HG02763 (cell line): ENCODE measurements around the gene GLOD5.

Source experiments
- ATAC-seq: cut with Tn5 transposase; IDR thresholded peaks from one replicate; pipeline ENCODE4 v1.9.1; 2021; ENCODE audit warnings: mild to moderate bottlenecking, moderate library complexity; ENCODE audit not compliant: unreplicated experiment

GLOD5 gene

GRCh38 chrX:48753708-48754228 is 7.8 kb upstream of the GLOD5 start:
- ATAC-seq, result no peak

GRCh38 chrX:48754238-48754637 is 7.3 kb upstream of the GLOD5 start:
- no peak for ATAC-seq

GRCh38 chrX:48769230-48769629 is 7.7 kb downstream of the GLOD5 start:
- no peak for ATAC-seq

- ATAC-seq, result no peak
These were observed 8.7 kb downstream of the GLOD5 start for GRCh38 chrX:48770296-48770695.

GRCh38 chrX:48772602-48773001 is 11.1 kb downstream of the GLOD5 start:
- ATAC-seq, result no peak

- ATAC-seq, result no peak
These were observed 15.4 kb downstream of the GLOD5 start for GRCh38 chrX:48776818-48777439.

- no peak for ATAC-seq
These were observed 17.9 kb downstream of the GLOD5 start for GRCh38 chrX:48779399-48779798.

- no peak for ATAC-seq
These were observed 20.2 kb downstream of the GLOD5 start for GRCh38 chrX:48781705-48782104.

- no peak for ATAC-seq
These were observed 20.7 kb downstream of the GLOD5 start for GRCh38 chrX:48782216-48782615.

GRCh38 chrX:48782795-48783194 is 21.2 kb downstream of the GLOD5 start:
- no peak for ATAC-seq

GRCh38 chrX:48784726-48785125 is 23.2 kb downstream of the GLOD5 start:
- no peak for ATAC-seq

GRCh38 chrX:48785186-48785539 is 23.6 kb downstream of the GLOD5 start:
- no peak for ATAC-seq

GRCh38 chrX:48785540-48786214 is 24.1 kb downstream of the GLOD5 start:
- ATAC-seq, result no peak

- ATAC-seq, result no peak
These were observed 24.8 kb downstream of the GLOD5 start, which contains the start of gene GATA1 for GRCh38 chrX:48786341-48786800. Gene GATA1 (plus strand): TSS chrX:48786590. CDS start chrX:48791110, 4,520 bp downstream.

GRCh38 chrX:48786825-48787504 is 25.4 kb downstream of the GLOD5 start:
- no peak for ATAC-seq

- ATAC-seq, result no peak
These were observed 26.2 kb downstream of the GLOD5 start for GRCh38 chrX:48787505-48788443.

- ATAC-seq, result no peak
These were observed 28.0 kb downstream of the GLOD5 start for GRCh38 chrX:48789366-48790220.

- ATAC-seq, result no peak
These were observed 28.9 kb downstream of the GLOD5 start for GRCh38 chrX:48790477-48790876.

GRCh38 chrX:48791063-48791820 is 29.7 kb downstream of the GLOD5 start:
- no peak for ATAC-seq
